ENCODE results near the gene GLRX3. TPM values are rescaled to one million over a fixed set of nuclear protein-coding genes. Genes with fewer than 3 reads are reported as not detected.

GLRX3 gene
- total RNA-seq, 2 donors from 2014 or later = 50.0 to 86.5 TPM

- H3K9me3 ChIP-seq = no peaks in the 10 kb centered on the region
- H3K4me3 ChIP-seq = no peak overlapping the region
- intact Hi-C loops (cut with DNase I) = loop anchor here (5.0 kb wide), 2 partner anchors 1596 to 1681 kb away; no protein-coding TSS in a partner anchor
Observed at GRCh38 chr10:130191380-130191779, 55.2 kb downstream of the GLRX3 start.

GRCh38 chr10:130192276-130192848, 56.2 kb downstream of the GLRX3 start:
- H3K27ac ChIP-seq = no peak overlapping the region
- H3K27me3 ChIP-seq = no peaks in the 10 kb centered on the region
- H3K9me3 ChIP-seq = no peaks in the 10 kb centered on the region
- intact Hi-C loops (cut with DNase I) = loop anchor here (5.0 kb wide), 2 partner anchors 1595 to 1680 kb away; no protein-coding TSS in a partner anchor
- DNase-seq = no peak
- no peak for TF ChIP-seq CTCF (IDR thresholded peaks at IDR 0.05)
- no peaks in the 10 kb centered on the region for H3K4me1 ChIP-seq
- H3K9ac ChIP-seq (ENCODE audit: low read depth in 2 of 2, low read length in 2 of 2) = no peak overlapping the region
- H3K4me3 ChIP-seq = no peak overlapping the region
- no peaks in the 10 kb centered on the region for H3K36me3 ChIP-seq

More at GRCh38 chr10:130191380-130191779, 55.2 kb downstream of the GLRX3 start:
- Histone ChIP-seq H3K27ac (no peak overlapping the region), H3K9ac (ENCODE audit: low read depth in 2 of 2, low read length in 2 of 2) (no peak overlapping the region), H3K4me1 (no peaks in the 10 kb centered on the region), H3K27me3 (no peaks in the 10 kb centered on the region), H3K36me3 (no peaks in the 10 kb centered on the region)
- no peak for DNase-seq
- no peak for TF ChIP-seq CTCF (IDR thresholded peaks at IDR 0.05)

- no peaks in the 10 kb centered on the region for H3K27me3 ChIP-seq
- H3K36me3 ChIP-seq = no peaks in the 10 kb centered on the region
- no peak for TF ChIP-seq CTCF (IDR thresholded peaks at IDR 0.05)
- intact Hi-C loops (cut with DNase I) = loop anchor here (5.0 kb wide), 2 partner anchors 1594 to 1679 kb away; no protein-coding TSS in a partner anchor
- H3K4me3 ChIP-seq = no peak overlapping the region
- no peaks in the 10 kb centered on the region for H3K9me3 ChIP-seq
- H3K27ac ChIP-seq = no peak overlapping the region
- DNase-seq = no peak
- no peak overlapping the region for H3K9ac ChIP-seq (ENCODE audit: low read depth in 2 of 2, low read length in 2 of 2)
- no peaks in the 10 kb centered on the region for H3K4me1 ChIP-seq
Observed at GRCh38 chr10:130193033-130193432, 56.8 kb downstream of the GLRX3 start.

GRCh38 chr10:130193493-130194193, 57.5 kb downstream of the GLRX3 start:
- no peaks in the 10 kb centered on the region for H3K27me3 ChIP-seq
- TF ChIP-seq CTCF (IDR thresholded peaks at IDR 0.05) = no peak
- intact Hi-C loops (cut with DNase I) = loop anchor here (5.0 kb wide), 2 partner anchors 1594 to 1679 kb away; no protein-coding TSS in a partner anchor
- no peak overlapping the region for H3K4me3 ChIP-seq
- H3K27ac ChIP-seq = no peak overlapping the region
- H3K9ac ChIP-seq (ENCODE audit: low read depth in 2 of 2, low read length in 2 of 2) = no peak overlapping the region
- no peak for DNase-seq
- H3K9me3 ChIP-seq = no peaks in the 10 kb centered on the region
- no peaks in the 10 kb centered on the region for H3K4me1 ChIP-seq
- H3K36me3 ChIP-seq = no peaks in the 10 kb centered on the region

- no peaks in the 10 kb centered on the region for H3K4me1 ChIP-seq
- H3K27me3 ChIP-seq = no peaks in the 10 kb centered on the region
- no peak overlapping the region for H3K9ac ChIP-seq (ENCODE audit: low read depth in 2 of 2, low read length in 2 of 2)
- no peak for DNase-seq
- no peak overlapping the region for H3K4me3 ChIP-seq
- no peaks in the 10 kb centered on the region for H3K36me3 ChIP-seq
- no peaks in the 10 kb centered on the region for H3K9me3 ChIP-seq
- intact Hi-C loops (cut with DNase I) = loop anchor here (5.0 kb wide), 2 partner anchors 1593 to 1678 kb away; no protein-coding TSS in a partner anchor
- H3K27ac ChIP-seq = no peak overlapping the region
- TF ChIP-seq CTCF (IDR thresholded peaks at IDR 0.05) = no peak
Observed at GRCh38 chr10:130194194-130194990, 58.2 kb downstream of the GLRX3 start.

Measured in colonic mucosa (tissue), 4 donors.